BLaER1 treated with 17β-estradiol and CSF1 and Interleukin-3, amounts not matched to agents 10 nM and 100 nM (cell line): ENCODE results near the gene GRIK3.
A peak's percentile ranks its signal among the peaks of the same experiment; 100 is the strongest.

Source experiments
- H3K27ac ChIP-seq, 11 experiments: shearing (Covaris generic); formaldehyde crosslinking; 2 replicates each; pipeline ENCODE4 v1.8.1; 2022
- H3K27me3 ChIP-seq, 11 experiments: shearing (Covaris generic); formaldehyde crosslinking; 2 replicates each; pipeline ENCODE4 v1.8.1; 2022
- H3K36me3 ChIP-seq, 11 experiments: shearing (Covaris generic); formaldehyde crosslinking; 2 replicates each; pipeline ENCODE4 v1.8.1; 2022
- H3K4me1 ChIP-seq, 10 experiments: shearing (Covaris generic); formaldehyde crosslinking; 2 replicates each; pipeline ENCODE4 v1.8.1; 2022
- H3K4me2 ChIP-seq, 11 experiments: shearing (Covaris generic); formaldehyde crosslinking; 2 replicates each; pipeline ENCODE4 v1.8.1; 2022
- H3K4me3 ChIP-seq, 10 experiments: shearing (Covaris generic); formaldehyde crosslinking; 2 replicates each; pipeline ENCODE4 v1.8.1; 2022
- H3K9ac ChIP-seq, 11 experiments: shearing (Covaris generic); formaldehyde crosslinking; 2 replicates each; pipeline ENCODE4 v1.8.1; 2022
- H3K9me3 ChIP-seq, 11 experiments: shearing (Covaris generic); formaldehyde crosslinking; replicated peaks in 1 of 11; 2 replicates each; pipeline ENCODE4 v1.8.1; 2022
- H4K20me1 ChIP-seq, 11 experiments: shearing (Covaris generic); formaldehyde crosslinking; 2 replicates each; pipeline ENCODE4 v1.8.1; 2022
- Cebpa-rat ChIP-seq, 11 experiments: shearing (Covaris generic); IDR thresholded peaks; 2 replicates each; pipeline ENCODE4 v1.8.1; 2022

GRIK3 gene

GRCh38 chr1:36894824-36895223 lies 139.5 kb downstream of the GRIK3 start:
- no peak overlapping the region for H3K27ac ChIP-seq
- no peaks in the 10 kb centered on the region for H3K4me1 ChIP-seq
- no peaks in the 10 kb centered on the region for H4K20me1 ChIP-seq
- H3K9me3 ChIP-seq = peaks cover 9 to 22% (median 13%) of the 10 kb centered on the region in 11 experiments; a peak in 19 of 22 replicates
- H3K4me3 ChIP-seq = no peak overlapping the region
- no peaks in the 10 kb centered on the region for H3K27me3 ChIP-seq
- TF ChIP-seq Cebpa-rat (IDR thresholded peaks at IDR 0.05) = no peak
- no peaks in the 10 kb centered on the region for H3K36me3 ChIP-seq
- H3K9ac ChIP-seq = no peak overlapping the region
- H3K4me2 ChIP-seq = no peak overlapping the region

- H3K9me3 ChIP-seq = peaks cover 0 to 3% (median 0%) of the 10 kb centered on the region in 11 experiments; a peak in 2 of 22 replicates
- H3K4me2 ChIP-seq = no peak overlapping the region
- H3K4me3 ChIP-seq = no peak overlapping the region
- no peak overlapping the region for H3K9ac ChIP-seq
- TF ChIP-seq Cebpa-rat (IDR thresholded peaks at IDR 0.05) = no peak
- H3K36me3 ChIP-seq = no peaks in the 10 kb centered on the region
- no peaks in the 10 kb centered on the region for H3K4me1 ChIP-seq
- H3K27me3 ChIP-seq = no peaks in the 10 kb centered on the region
- H4K20me1 ChIP-seq = no peaks in the 10 kb centered on the region; a peak in 1 of 22 replicates
- H3K27ac ChIP-seq = no peak overlapping the region
Observed at GRCh38 chr1:36890776-36891175, 143.5 kb downstream of the GRIK3 start.

DNA sequence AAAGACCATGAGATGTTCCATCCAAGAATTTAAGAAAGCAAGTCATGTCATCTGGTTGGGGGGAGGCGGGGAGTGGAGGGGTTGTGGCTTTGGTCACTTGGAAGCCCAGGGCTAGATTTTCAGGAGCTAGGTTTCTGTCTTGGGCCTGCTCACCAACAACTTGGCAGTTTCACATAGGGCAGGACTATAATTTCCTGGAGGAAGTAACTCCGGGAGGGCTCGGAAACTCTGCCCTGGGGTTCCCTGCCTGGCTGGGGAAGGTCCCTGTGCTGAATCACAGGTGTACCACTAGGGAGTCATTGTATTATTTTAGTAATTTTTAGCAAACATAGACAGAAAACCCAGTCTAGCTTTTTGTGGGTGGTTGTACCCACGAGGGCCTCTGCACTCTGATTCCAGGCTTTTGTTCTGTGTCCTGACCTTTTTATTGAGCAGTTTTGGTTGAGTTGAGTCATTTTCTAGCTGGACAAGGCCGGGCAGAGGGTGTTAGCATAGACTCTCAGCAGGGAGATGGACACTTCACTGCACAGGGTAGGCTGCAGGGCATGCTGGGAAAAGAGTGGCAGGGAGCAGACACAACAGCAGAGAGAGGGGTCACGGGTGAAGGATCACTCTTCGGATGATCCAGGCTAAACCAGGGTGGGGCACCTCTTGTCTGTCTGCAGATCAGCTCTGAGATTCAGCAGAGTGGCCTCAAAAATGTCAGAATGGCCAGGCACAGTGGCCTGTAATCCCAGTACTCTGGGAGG lies 144.7 kb downstream of the GRIK3 start:
- Histone ChIP-seq H3K36me3 (no peaks in the 10 kb centered on the region), H3K4me2 (no peak overlapping the region), H3K27ac (no peak overlapping the region), H4K20me1 (no peaks in the 10 kb centered on the region; a peak in 1 of 22 replicates), H3K4me3 (no peak overlapping the region), H3K4me1 (peaks cover 0 to 1% (median 0%) of the 10 kb centered on the region in 10 experiments; a peak in 3 of 20 replicates), H3K9me3 (no peaks in the 10 kb centered on the region), H3K27me3 (no peaks in the 10 kb centered on the region), H3K9ac (no peak overlapping the region)
- TF ChIP-seq Cebpa-rat (IDR thresholded peaks at IDR 0.05) = no peak

- no peak overlapping the region for H3K9ac ChIP-seq
- no peaks in the 10 kb centered on the region for H3K36me3 ChIP-seq
- peaks cover 5 to 8% (median 7%) of the 10 kb centered on the region in 10 experiments; a peak in 17 of 20 replicates for H3K4me1 ChIP-seq
- no peaks in the 10 kb centered on the region for H3K9me3 ChIP-seq
- no peak for TF ChIP-seq Cebpa-rat (IDR thresholded peaks at IDR 0.05)
- H3K27me3 ChIP-seq = no peaks in the 10 kb centered on the region
- no peaks in the 10 kb centered on the region; a peak in 1 of 22 replicates for H4K20me1 ChIP-seq
- no peak overlapping the region for H3K27ac ChIP-seq
- no peak overlapping the region for H3K4me3 ChIP-seq
- no peak overlapping the region for H3K4me2 ChIP-seq
Observed at GRCh38 chr1:36888811-36889477, 145.4 kb downstream of the GRIK3 start.

- Histone ChIP-seq H3K9me3 (no peaks in the 10 kb centered on the region), H3K4me1 (peaks cover 6 to 13% (median 11%) of the 10 kb centered on the region in 10 experiments; a peak in 17 of 20 replicates), H3K27me3 (no peaks in the 10 kb centered on the region), H3K4me3 (no peak overlapping the region), H3K4me2 (no peak overlapping the region), H3K9ac (no peak overlapping the region), H3K27ac (no peak overlapping the region), H3K36me3 (no peaks in the 10 kb centered on the region), H4K20me1 (no peaks in the 10 kb centered on the region; a peak in 1 of 22 replicates)
- TF ChIP-seq Cebpa-rat (IDR thresholded peaks at IDR 0.05) = no peak
Observed at GRCh38 chr1:36885540-36886357, 148.6 kb downstream of the GRIK3 start.

- Histone ChIP-seq H3K4me2 (peak overlapping the region in 6 of 11 experiments; percentile 2 to 46 (median 28); a peak in 5 of 22 replicates), H3K27me3 (no peaks in the 10 kb centered on the region), H3K4me3 (no peak overlapping the region)
Observed at GRCh38 chr1:36884801-36885200, 149.5 kb downstream of the GRIK3 start.

GRCh38 chr1:36884029-36884701 lies 150.2 kb downstream of the GRIK3 start:
- H3K27me3 ChIP-seq = no peaks in the 10 kb centered on the region
- H3K27ac ChIP-seq = no peak overlapping the region
- no peak overlapping the region for H3K4me3 ChIP-seq
- H3K9ac ChIP-seq = no peak overlapping the region
- TF ChIP-seq Cebpa-rat (IDR thresholded peaks at IDR 0.05) = no peak
- no peaks in the 10 kb centered on the region; a peak in 1 of 22 replicates for H4K20me1 ChIP-seq
- H3K9me3 ChIP-seq = no peaks in the 10 kb centered on the region
- H3K4me1 ChIP-seq = peaks cover 6 to 13% (median 11%) of the 10 kb centered on the region in 10 experiments; a peak in 17 of 20 replicates
- H3K36me3 ChIP-seq = no peaks in the 10 kb centered on the region
- peak overlapping the region; percentile 2 to 51 (median 26); a peak in 17 of 22 replicates for H3K4me2 ChIP-seq

More at GRCh38 chr1:36884801-36885200, 149.5 kb downstream of the GRIK3 start:
- H3K36me3 ChIP-seq = no peaks in the 10 kb centered on the region
- no peak for TF ChIP-seq Cebpa-rat (IDR thresholded peaks at IDR 0.05)
- H3K9ac ChIP-seq = no peak overlapping the region
- peaks cover 6 to 13% (median 11%) of the 10 kb centered on the region in 10 experiments; a peak in 17 of 20 replicates for H3K4me1 ChIP-seq
- H4K20me1 ChIP-seq = no peaks in the 10 kb centered on the region; a peak in 1 of 22 replicates
- H3K9me3 ChIP-seq = no peaks in the 10 kb centered on the region
- H3K27ac ChIP-seq = no peak overlapping the region

- Histone ChIP-seq H3K36me3 (no peaks in the 10 kb centered on the region), H3K4me3 (no peak overlapping the region), H4K20me1 (no peaks in the 10 kb centered on the region; a peak in 1 of 22 replicates), H3K4me1 (peaks cover 6 to 13% (median 11%) of the 10 kb centered on the region in 10 experiments; a peak in 17 of 20 replicates), H3K27ac (no peak overlapping the region), H3K27me3 (no peaks in the 10 kb centered on the region), H3K9me3 (no peaks in the 10 kb centered on the region), H3K9ac (no peak overlapping the region), H3K4me2 (peak overlapping the region in 8 of 11 experiments; percentile 2 to 51 (median 28); a peak in 4 of 22 replicates)
- no peak for TF ChIP-seq Cebpa-rat (IDR thresholded peaks at IDR 0.05)
Observed at GRCh38 chr1:36883315-36883949, 150.9 kb downstream of the GRIK3 start.
